GM19238 (cell line): ENCODE measurements around the gene KPNB1.

Source experiments
- DNase-seq: peaks from one replicate; pipeline ENCODE4 v3.0.0; 2011; ENCODE audit warnings: low spot score; ENCODE audit not compliant: insufficient read length

KPNB1 gene

GRCh38 chr17:47649153-47649971 is at the start of gene KPNB1:
Gene KPNB1, plus strand, starts transcription at chr17:47649919. Its CDS starts 326 bp downstream, at chr17:47650245.
- DNase-seq, result peak; percentile 79

- DNase-seq, result no peak
Measured at GRCh38 chr17:47603830-47604597, 45.7 kb upstream of the KPNB1 start.

- no peak for DNase-seq
Measured at GRCh38 chr17:47604598-47604927, 45.2 kb upstream of the KPNB1 start.

- no peak for DNase-seq
Measured at GRCh38 chr17:47605011-47605410, 44.7 kb upstream of the KPNB1 start.

- no peak for DNase-seq
Measured at GRCh38 chr17:47607481-47607880, 42.2 kb upstream of the KPNB1 start.

- DNase-seq, result no peak
Measured at GRCh38 chr17:47611372-47612350, 38.1 kb upstream of the KPNB1 start.

- DNase-seq, result no peak
Measured at GRCh38 chr17:47615766-47616424, 33.8 kb upstream of the KPNB1 start.

GRCh38 chr17:47618410-47618809 is 31.3 kb upstream of the KPNB1 start:
- DNase-seq, result no peak

GRCh38 chr17:47620503-47621245 is 29.0 kb upstream of the KPNB1 start:
- no peak for DNase-seq

GRCh38 chr17:47621293-47622179 is 28.2 kb upstream of the KPNB1 start:
- no peak for DNase-seq

- DNase-seq, result no peak
Measured at GRCh38 chr17:47622180-47622549, 27.6 kb upstream of the KPNB1 start.

- DNase-seq, result no peak
Measured at GRCh38 chr17:47624727-47625068, 25.0 kb upstream of the KPNB1 start.

- DNase-seq, result no peak
Measured at GRCh38 chr17:47628014-47628566, 21.6 kb upstream of the KPNB1 start.

- DNase-seq, result no peak
Measured at GRCh38 chr17:47629826-47630225, 19.9 kb upstream of the KPNB1 start.

- DNase-seq, result no peak
Measured at GRCh38 chr17:47630614-47631013, 19.1 kb upstream of the KPNB1 start.

- no peak for DNase-seq
Measured at GRCh38 chr17:47632991-47633390, 16.7 kb upstream of the KPNB1 start.

- DNase-seq, result no peak
Measured at GRCh38 chr17:47633996-47634395, 15.7 kb upstream of the KPNB1 start.

- no peak for DNase-seq
Measured at GRCh38 chr17:47634870-47635269, 14.8 kb upstream of the KPNB1 start.

- DNase-seq, result no peak
Measured at GRCh38 chr17:47635734-47636133, 14.0 kb upstream of the KPNB1 start.
